Measurements from ENCODE around the gene FOXC2. TPM values are rescaled to one million over a fixed set of nuclear protein-coding genes. Genes with fewer than 3 reads are reported as not detected.

FOXC2 gene
- total RNA-seq, 1 experiment from 2014 or later: 14.9 TPM

GRCh38 chr16:86609661-86610060 lies 43.0 kb downstream of the FOXC2 start:
- ATAC-seq: no peak
- CTCF ChIA-PET: no interaction called here
- no peaks in the 10 kb centered on the region for H3K36me3 ChIP-seq (ENCODE audit: control insufficient read depth, insufficient read depth, low read length)
- BruUV-seq (replicated peaks): no TSS peak
- H3K27ac ChIP-seq (ENCODE audit: low read length): no peak overlapping the region; the same call in 1 of the 2 replicates
- H3K27me3 ChIP-seq (ENCODE audit: control insufficient read depth, insufficient read depth, low read length): no peaks in the 10 kb centered on the region
- DNase-seq (ENCODE audit: low read depth, low spot score): no peak
- no peaks in the 10 kb centered on the region; the same call in 1 of the 2 replicates for H3K4me1 ChIP-seq (ENCODE audit: control insufficient read depth, insufficient read depth, low read length)
- no peak overlapping the region for H3K4me3 ChIP-seq (ENCODE audit: low read depth in 2 of 2, low read length in 2 of 2)
- intact Hi-C loops (cut with micrococcal nuclease; ENCODE audit: unreplicated experiment) (no loop called here), in situ Hi-C loops (cut with HindIII; ENCODE audit: low pct_unique_long_range_greater_than_20kb, low sequenced_read_pairs) (no loop called here)
- no peaks in the 10 kb centered on the region for H3K9me3 ChIP-seq (ENCODE audit: control insufficient read depth, insufficient read depth, low read depth, low read length)
- POLR2A ChIA-PET: no interaction called here
- no peak for TF ChIP-seq CTCF (IDR thresholded peaks at IDR 0.05)
- TF ChIP-seq POLR2AphosphoS5 (IDR thresholded peaks at IDR 0.05; ENCODE audit: low read depth, low read length): no peak
- TF ChIP-seq TCF7L2 (IDR thresholded peaks at IDR 0.05; ENCODE audit: low read depth, low read length): no peak

- BruUV-seq (replicated peaks): no TSS peak
- H3K36me3 ChIP-seq (ENCODE audit: control insufficient read depth, insufficient read depth, low read length): no peaks in the 10 kb centered on the region
- DNase-seq (ENCODE audit: low read depth, low spot score) (no peak), ATAC-seq (no peak)
- no peaks in the 10 kb centered on the region; the same call in 1 of the 2 replicates for H3K4me1 ChIP-seq (ENCODE audit: control insufficient read depth, insufficient read depth, low read length)
- no peak overlapping the region for H3K4me3 ChIP-seq (ENCODE audit: low read depth in 2 of 2, low read length in 2 of 2)
- in situ Hi-C loops (cut with HindIII; ENCODE audit: low pct_unique_long_range_greater_than_20kb, low sequenced_read_pairs): no loop called here
- H3K27me3 ChIP-seq (ENCODE audit: control insufficient read depth, insufficient read depth, low read length): no peaks in the 10 kb centered on the region
- ChIA-PET POLR2A (no interaction called here), CTCF (no interaction called here)
- no peaks in the 10 kb centered on the region for H3K9me3 ChIP-seq (ENCODE audit: control insufficient read depth, insufficient read depth, low read depth, low read length)
- TF ChIP-seq CTCF (IDR thresholded peaks at IDR 0.05): no peak
- no peak for TF ChIP-seq SIN3A (IDR thresholded peaks at IDR 0.05; ENCODE audit: borderline replicate concordance, insufficient read depth, low read depth, low read length)
- no peak for TF ChIP-seq REST (IDR thresholded peaks at IDR 0.05; ENCODE audit: insufficient read depth in 1 of 2, low read depth in 2 of 2, low read length in 1 of 2)
- TF ChIP-seq POLR2AphosphoS5 (IDR thresholded peaks at IDR 0.05; ENCODE audit: low read depth, low read length): no peak
- TF ChIP-seq TCF7L2 (IDR thresholded peaks at IDR 0.05; ENCODE audit: low read depth, low read length): no peak
- H3K27ac ChIP-seq (ENCODE audit: low read length): no peak overlapping the region
- intact Hi-C loops (cut with micrococcal nuclease; ENCODE audit: unreplicated experiment): no loop called here
Observed at GRCh38 chr16:86610779-86611524, 44.3 kb downstream of the FOXC2 start.

Data from Panc1 (cell line).